ENCODE data around the gene ABCC4.

DNA sequence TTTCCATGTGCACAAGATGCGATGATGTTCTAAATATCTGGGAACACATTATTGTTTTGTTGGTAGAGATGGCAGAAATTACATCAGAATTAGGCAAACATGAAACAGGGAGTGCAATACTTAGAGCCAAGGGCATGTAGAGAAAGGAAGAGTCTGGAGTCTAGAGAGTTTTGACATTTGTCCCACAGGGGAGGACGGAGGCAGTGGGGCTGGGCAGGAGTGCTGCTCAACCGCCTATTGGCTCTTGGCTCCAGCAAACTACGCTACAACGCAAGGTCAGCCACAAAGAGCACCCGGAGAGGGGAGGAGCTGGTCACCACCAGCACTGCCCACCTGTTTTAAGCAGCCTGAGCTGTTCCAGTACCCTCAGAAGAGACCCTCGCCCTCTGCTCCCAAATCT is 108.3 kb downstream of the ABCC4 start:
- no peak for TF ChIP-seq CTCF (conservative IDR thresholded peaks at IDR 0.05; ENCODE audit: low read depth, low read length)
- no peak for TF ChIP-seq EZH2 (IDR thresholded peaks at IDR 0.05; ENCODE audit: low read length, unreplicated experiment)

Data from PC-3 (cell line).